Peyer's patch (tissue), 4 donors: ENCODE results near the gene RNF169.

Source experiments
- CTCF ChIP-seq, 6 experiments: fragments of 450-650 bp in 4 of 6; fragments of 200-600 bp in 2 of 6; sonication (generic) in 1 of 6; IDR thresholded peaks; one replicate each; pipeline ENCODE4 v1.5.1; 2017 to 2019; ENCODE audit warnings: antibody characterized with exemption in 6 of 6, mild to moderate bottlenecking in 3 of 6, moderate library complexity in 1 of 6
- POLR2A ChIP-seq, 2 donors: fragments of 450-650 bp; IDR thresholded peaks; one replicate each; pipeline ENCODE4 v1.5.1; 2017; ENCODE audit warnings: antibody characterized with exemption in 2 of 2, mild to moderate bottlenecking in 2 of 2, moderate library complexity in 2 of 2

DNA sequence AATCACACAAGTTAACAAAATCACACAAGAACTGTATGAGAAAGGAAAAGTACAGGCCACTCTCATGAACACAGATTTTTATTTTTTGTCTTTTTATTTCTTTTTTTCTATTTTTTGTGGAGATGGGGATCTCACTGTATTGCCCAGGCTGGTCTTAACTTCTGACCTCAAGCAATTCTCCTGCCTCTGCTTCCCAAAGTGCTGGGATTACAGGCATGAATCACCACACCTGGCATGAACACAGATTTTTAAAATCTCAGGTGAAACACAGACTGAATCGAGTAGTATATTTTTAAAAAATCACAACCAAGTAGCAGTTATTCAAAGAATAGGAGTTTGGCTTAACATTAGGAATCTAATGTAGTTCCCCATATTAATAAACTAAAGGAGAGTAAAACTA is 18.3 kb downstream of the RNF169 start:
- TF ChIP-seq POLR2A (IDR thresholded peaks at IDR 0.05) (no peak), CTCF (IDR thresholded peaks at IDR 0.05) (no peak)
